OCI-LY3 (cell line): ENCODE data around the gene PARD6G.

ENCODE experiments used
- H2AFZ ChIP-seq: fragments of 200-600, 300-600 bp; shearing (Covaris generic); 2 replicates; pipeline ENCODE4 v1.6.0; 2014; ENCODE audit warnings: antibody characterized with exemption, low read depth, low read length
- H3K27ac ChIP-seq: fragments of 200-600, 300-600 bp; sonication (generic); 2 replicates; pipeline ENCODE4 v1.5.1; 2014; ENCODE audit warnings: mild to moderate bottlenecking, low read length, moderate library complexity, mixed read lengths
- H3K27me3 ChIP-seq: fragments of 200-600, 300-600 bp; sonication (generic); 2 replicates; pipeline ENCODE4 v1.6.1; 2014; ENCODE audit warnings: low read depth, low read length, mixed read lengths
- H3K36me3 ChIP-seq: fragments of 200-600, 300-600 bp; sonication (generic); replicated peaks from 2 replicates; pipeline ENCODE3; 2014; ENCODE audit warnings: low read depth, low read length, mixed read lengths
- H3K4me1 ChIP-seq: fragments of 300-600, 200-600 bp; sonication (generic); 2 replicates; pipeline ENCODE4 v1.6.1; 2014; ENCODE audit warnings: low read length, mixed read lengths
- H3K4me2 ChIP-seq: fragments of 200-600, 300-600 bp; sonication (generic); 2 replicates; pipeline ENCODE4 v1.6.1; 2014; ENCODE audit warnings: low read length, mixed read lengths
- H3K4me3 ChIP-seq: fragments of 300-600, 200-600 bp; sonication (generic); 2 replicates; pipeline ENCODE4 v1.5.1; 2014; ENCODE audit warnings: antibody characterized with exemption, mild to moderate bottlenecking, low read length, moderate library complexity
- H3K79me2 ChIP-seq: fragments of 300-600, 200-600 bp; shearing (Covaris generic); 2 replicates; pipeline ENCODE4 v1.6.1; 2014; ENCODE audit warnings: mild to moderate bottlenecking, low read length, mixed read lengths
- H3K9ac ChIP-seq: fragments of 300-600, 200-600 bp; shearing (Covaris generic); 2 replicates; pipeline ENCODE4 v1.6.0; 2014; ENCODE audit warnings: mild to moderate bottlenecking, low read length, moderate library complexity
- H3K9me3 ChIP-seq: fragments of 200-600, 300-600 bp; shearing (Covaris generic); 2 replicates; pipeline ENCODE4 v1.6.1; 2014; ENCODE audit warnings: low read length, mixed read lengths; ENCODE audit not compliant: insufficient read depth
- H4K20me1 ChIP-seq: fragments of 200-600, 300-600 bp; sonication (generic); 2 replicates; pipeline ENCODE4 v1.6.1; 2016; ENCODE audit warnings: low read length, mixed read lengths; ENCODE audit not compliant: insufficient read depth
- EZH2phosphoT487 ChIP-seq: fragments of 200-600 bp; shearing (Covaris generic); IDR thresholded peaks from 2 replicates; pipeline ENCODE4 v1.6.1; 2018; ENCODE audit warnings: antibody characterized with exemption, mixed run types, low read depth
- TF ChIP-seq, protein P1 (sequence below): fragments of 200-600, 300-600 bp; sonication (generic); IDR thresholded peaks from 2 replicates; pipeline ENCODE4 v1.5.1; 2014; ENCODE audit warnings: antibody characterized with exemption, low read length, low read depth

Gene PARD6G

DNA sequence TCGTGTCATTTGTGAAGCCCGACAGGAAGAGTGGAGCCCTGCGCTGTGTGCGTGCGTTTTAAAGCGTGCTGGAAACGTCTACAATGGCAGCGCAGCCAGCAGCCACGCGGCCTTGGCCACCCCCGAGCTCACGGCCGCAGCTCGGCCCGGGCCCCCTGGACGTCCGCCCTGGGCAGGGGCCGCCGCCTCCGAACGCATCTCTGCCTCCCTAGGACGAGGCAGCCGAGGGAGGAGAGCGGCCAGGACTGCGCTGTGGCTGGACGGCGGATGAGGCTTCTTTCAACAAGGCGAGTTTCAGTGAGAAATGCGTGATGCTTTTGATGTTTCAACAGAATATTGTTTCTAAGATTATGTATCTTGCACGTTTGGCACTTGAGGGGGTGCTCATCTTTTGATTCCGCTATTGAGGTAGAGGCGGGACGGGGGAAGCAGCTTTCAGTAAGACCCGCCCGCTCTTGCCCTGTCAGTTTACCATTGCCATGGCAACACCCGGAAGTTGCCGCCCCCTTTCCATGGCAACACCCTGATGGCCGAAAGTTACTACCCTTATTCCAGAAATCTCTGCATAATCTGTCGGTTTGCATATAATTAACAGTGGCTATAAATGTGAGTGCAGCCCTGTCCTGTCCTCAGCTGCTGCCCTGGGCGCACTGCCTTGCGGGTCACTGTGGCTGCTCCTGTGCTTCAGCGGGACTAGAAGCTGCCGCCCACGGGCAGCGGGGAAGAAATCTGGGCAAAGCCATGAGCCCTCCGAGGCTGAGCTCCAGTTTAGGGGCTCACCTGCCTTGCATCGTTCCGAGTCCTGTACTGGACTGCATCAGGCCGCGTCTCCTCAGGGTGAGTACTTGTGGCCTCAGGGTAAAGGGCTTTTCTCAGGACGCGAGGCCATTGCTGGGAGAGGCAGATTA is 99.6 kb downstream of the PARD6G start:
- TF ChIP-seq EZH2phosphoT487, result no peak
- TF ChIP-seq, protein P1, sequence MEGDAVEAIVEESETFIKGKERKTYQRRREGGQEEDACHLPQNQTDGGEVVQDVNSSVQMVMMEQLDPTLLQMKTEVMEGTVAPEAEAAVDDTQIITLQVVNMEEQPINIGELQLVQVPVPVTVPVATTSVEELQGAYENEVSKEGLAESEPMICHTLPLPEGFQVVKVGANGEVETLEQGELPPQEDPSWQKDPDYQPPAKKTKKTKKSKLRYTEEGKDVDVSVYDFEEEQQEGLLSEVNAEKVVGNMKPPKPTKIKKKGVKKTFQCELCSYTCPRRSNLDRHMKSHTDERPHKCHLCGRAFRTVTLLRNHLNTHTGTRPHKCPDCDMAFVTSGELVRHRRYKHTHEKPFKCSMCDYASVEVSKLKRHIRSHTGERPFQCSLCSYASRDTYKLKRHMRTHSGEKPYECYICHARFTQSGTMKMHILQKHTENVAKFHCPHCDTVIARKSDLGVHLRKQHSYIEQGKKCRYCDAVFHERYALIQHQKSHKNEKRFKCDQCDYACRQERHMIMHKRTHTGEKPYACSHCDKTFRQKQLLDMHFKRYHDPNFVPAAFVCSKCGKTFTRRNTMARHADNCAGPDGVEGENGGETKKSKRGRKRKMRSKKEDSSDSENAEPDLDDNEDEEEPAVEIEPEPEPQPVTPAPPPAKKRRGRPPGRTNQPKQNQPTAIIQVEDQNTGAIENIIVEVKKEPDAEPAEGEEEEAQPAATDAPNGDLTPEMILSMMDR, result no peak
- Histone ChIP-seq H4K20me1 (peaks cover 19% of the 10 kb centered on the region; the same call in 1 of the 2 replicates), H3K36me3 (peaks cover 9% of the 10 kb centered on the region), H3K27ac (no peak overlapping the region), H3K4me2 (peak overlapping the region; percentile 78), H3K27me3 (no peaks in the 10 kb centered on the region), H3K9ac (peak overlapping the region; percentile 46), H3K4me1 (peaks cover 32% of the 10 kb centered on the region), H2AFZ (peak overlapping the region; percentile 26; the same call in 1 of the 2 replicates), H3K4me3 (peak overlapping the region; percentile 79), H3K9me3 (no peaks in the 10 kb centered on the region), H3K79me2 (no peaks in the 10 kb centered on the region)

DNA sequence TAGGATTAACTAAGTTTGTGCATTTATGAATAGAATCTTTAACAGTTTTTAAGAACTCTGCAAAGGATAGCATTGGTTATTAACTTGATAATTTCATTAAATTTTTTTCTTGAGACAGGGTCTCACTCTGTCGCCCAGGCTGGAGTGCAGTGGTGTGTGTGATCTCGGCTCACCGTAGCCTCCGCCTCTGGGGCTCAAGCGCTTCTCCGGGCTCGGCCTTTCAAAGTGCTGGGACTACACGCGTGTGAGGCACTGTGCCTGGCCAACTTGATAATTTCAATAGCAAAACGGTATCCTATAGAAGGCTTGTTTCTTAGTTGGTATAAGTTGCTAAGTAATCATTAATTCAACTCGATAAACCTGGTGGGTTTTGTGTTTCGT is 100.3 kb downstream of the PARD6G start:
- H3K9ac ChIP-seq, result peak overlapping the region; percentile 46
- H3K27me3 ChIP-seq, result no peaks in the 10 kb centered on the region
- H3K27ac ChIP-seq, result no peak overlapping the region
- H3K4me2 ChIP-seq, result peak overlapping the region; percentile 78
- H3K9me3 ChIP-seq, result no peaks in the 10 kb centered on the region
- peaks cover 19% of the 10 kb centered on the region; the same call in 1 of the 2 replicates for H4K20me1 ChIP-seq
- peak overlapping the region; percentile 79 for H3K4me3 ChIP-seq
- H2AFZ ChIP-seq, result peak overlapping the region; percentile 26; the same call in 1 of the 2 replicates
- no peak for TF ChIP-seq EZH2phosphoT487
- TF ChIP-seq, protein P1, result no peak
- peaks cover 31% of the 10 kb centered on the region for H3K4me1 ChIP-seq
- H3K36me3 ChIP-seq, result peaks cover 9% of the 10 kb centered on the region
- no peaks in the 10 kb centered on the region for H3K79me2 ChIP-seq

DNA sequence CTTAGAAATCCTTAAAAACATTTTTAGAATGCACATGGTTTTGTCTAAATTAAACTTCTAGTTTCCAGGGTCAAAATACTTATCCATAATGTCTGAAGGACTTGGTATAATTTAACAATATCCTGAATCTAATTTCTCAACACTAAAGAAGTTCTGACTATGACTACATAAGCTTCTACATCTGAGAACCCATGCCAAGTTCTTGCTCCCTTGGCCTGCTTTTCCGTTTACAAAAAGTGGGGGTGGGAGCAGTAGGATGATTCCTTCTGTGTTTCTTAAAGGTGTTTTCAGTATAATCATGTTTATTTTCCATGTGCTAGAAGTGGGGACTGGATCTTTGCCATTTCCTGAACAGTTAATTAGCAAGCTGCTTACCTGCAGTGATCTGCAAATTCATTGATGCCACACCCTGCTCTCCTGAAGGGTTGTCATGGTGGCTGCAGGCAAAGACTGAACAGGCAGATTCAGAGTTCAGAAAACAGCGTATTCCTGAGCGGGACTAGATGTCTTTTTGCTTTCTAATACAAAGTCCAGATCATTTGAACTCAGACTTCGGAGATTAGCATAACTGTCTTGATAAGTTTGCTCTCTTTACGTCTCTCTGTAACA is 102.0 kb downstream of the PARD6G start:
- Histone ChIP-seq H3K9ac (no peak overlapping the region), H3K27ac (no peak overlapping the region), H3K27me3 (no peaks in the 10 kb centered on the region), H3K4me2 (peak overlapping the region; percentile 35), H3K9me3 (no peaks in the 10 kb centered on the region), H4K20me1 (peaks cover 23% of the 10 kb centered on the region), H3K4me1 (peaks cover 26% of the 10 kb centered on the region), H3K36me3 (peaks cover 12% of the 10 kb centered on the region), H3K4me3 (no peak overlapping the region), H3K79me2 (no peaks in the 10 kb centered on the region), H2AFZ (no peak overlapping the region)
- TF ChIP-seq, protein P1, result no peak
- no peak for TF ChIP-seq EZH2phosphoT487

GRCh38 chr18:80143881-80144280 is 103.4 kb downstream of the PARD6G start:
- no peak overlapping the region for H3K27ac ChIP-seq
- H2AFZ ChIP-seq, result no peak overlapping the region
- H3K9ac ChIP-seq, result no peak overlapping the region
- TF ChIP-seq, protein P1, result no peak
- no peak for TF ChIP-seq EZH2phosphoT487
- no peaks in the 10 kb centered on the region for H3K79me2 ChIP-seq
- H3K4me1 ChIP-seq, result peaks cover 26% of the 10 kb centered on the region
- no peaks in the 10 kb centered on the region for H3K27me3 ChIP-seq
- no peak overlapping the region for H3K4me2 ChIP-seq
- H3K36me3 ChIP-seq, result peaks cover 16% of the 10 kb centered on the region
- H4K20me1 ChIP-seq, result peaks cover 22% of the 10 kb centered on the region
- H3K4me3 ChIP-seq, result no peak overlapping the region
- H3K9me3 ChIP-seq, result no peaks in the 10 kb centered on the region
